Smooth muscle cell (in vitro differentiated cells): ENCODE data around the gene DIRAS3. TPM values are rescaled to one million over a fixed set of nuclear protein-coding genes. Genes with fewer than 3 reads are reported as not detected.

Experiments used
- DNase-seq: peaks from one replicate; lab custom pipeline; 2025; ENCODE audit not compliant: unreplicated experiment; lab: John Stamatoyannopoulos, UW
- H2AFZ ChIP-seq: fragments of 200-600 bp; sonication (generic); 2 replicates; pipeline ENCODE4 v1.6.0; 2016; ENCODE audit warnings: antibody characterized with exemption, low read depth, mild to moderate bottlenecking
- H3F3A ChIP-seq: fragments of 200-600 bp; sonication (generic); 2 replicates; pipeline ENCODE4 v1.6.0; 2017; ENCODE audit warnings: antibody characterized with exemption, low read depth
- H3K27ac ChIP-seq: fragments of 200-600 bp; sonication (generic); 2 replicates; pipeline ENCODE4 v1.5.1; 2016; ENCODE audit warnings: low read depth, mild to moderate bottlenecking
- H3K27me3 ChIP-seq: fragments of 200-600 bp; sonication (generic); 2 replicates; pipeline ENCODE4 v1.6.1; 2016; ENCODE audit warnings: low read depth, mild to moderate bottlenecking
- H3K36me3 ChIP-seq: fragments of 200-600 bp; sonication (generic); 2 replicates; pipeline ENCODE4 v1.5.1; 2016; ENCODE audit warnings: low read depth
- H3K4me1 ChIP-seq: fragments of 200-600 bp; sonication (generic); 2 replicates; pipeline ENCODE4 v1.5.1; 2016; ENCODE audit warnings: low read depth
- H3K4me2 ChIP-seq: fragments of 200-600 bp; sonication (generic); 2 replicates; pipeline ENCODE4 v1.6.0; 2016; ENCODE audit warnings: mild to moderate bottlenecking
- H3K4me3 ChIP-seq: fragments of 200-600 bp; sonication (generic); 2 replicates; pipeline ENCODE4 v1.5.1; 2016; ENCODE audit warnings: mild to moderate bottlenecking
- H3K79me2 ChIP-seq: fragments of 200-600 bp; sonication (generic); 2 replicates; pipeline ENCODE4 v1.6.0; 2016; ENCODE audit warnings: low read depth, mild to moderate bottlenecking
- H3K9ac ChIP-seq: fragments of 200-600 bp; sonication (generic); 2 replicates; pipeline ENCODE4 v1.6.0; 2016; ENCODE audit warnings: low read depth
- H3K9me3 ChIP-seq: fragments of 200-600 bp; sonication (generic); replicated peaks from 2 replicates; pipeline ENCODE4 v1.5.1; 2016; ENCODE audit warnings: low read depth
- H4K20me1 ChIP-seq: fragments of 200-600 bp; sonication (generic); 2 replicates; pipeline ENCODE4 v1.6.0; 2016; ENCODE audit warnings: low read depth
- CTCF ChIP-seq: fragments of 200-600 bp; sonication (generic); IDR thresholded peaks from 2 replicates; pipeline ENCODE4 v1.5.1; 2017; ENCODE audit warnings: borderline replicate concordance, mild to moderate bottlenecking, antibody characterized with exemption; ENCODE audit not compliant: insufficient read depth, poor library complexity, severe bottlenecking
- WGBS: methylation state at CpG from one replicate; pipeline ENCODE4 v1.1.7; 2016; ENCODE audit warnings: low lambda C conversion rate; 5-methylcytosine and 5-hydroxymethylcytosine counted together
- polyA plus RNA-seq: library from polyadenylated mRNA; unstranded; fragments of >200 nt; fragmentation: Nextera tagmentation; extraction: Ambion mirVana; gene quantifications from 2 replicates; pipeline ENCODE4 v1.2.1, GENCODE V29; 2016
- total RNA-seq: library from RNA; depleted of rRNA; stranded (reverse); fragments of >200 nt; gene quantifications from 2 replicates; pipeline ENCODE4 v1.2.3, GENCODE V29; 2014

The DIRAS3 gene
- total and polyA plus RNA-seq, 2 experiments from 2014 or later = 1.1 to 6.0 TPM

GRCh38 chr1:68036946-68037345, 13.5 kb downstream of the DIRAS3 start:
- WGBS = 86% methylated on average over 2 of the region's 2 CpGs

GRCh38 chr1:68029444-68029843, 21.0 kb downstream of the DIRAS3 start:
- no peaks in the 10 kb centered on the region for H3K36me3 ChIP-seq
- no peaks in the 10 kb centered on the region for H4K20me1 ChIP-seq
- WGBS = 95% methylated on average over 4 of the region's 4 CpGs
- no peak overlapping the region for H3K27ac ChIP-seq
- H3K4me3 ChIP-seq = no peak overlapping the region
- H3K4me2 ChIP-seq = no peak overlapping the region
- no peak overlapping the region for H2AFZ ChIP-seq
- H3K4me1 ChIP-seq = no peaks in the 10 kb centered on the region
- H3F3A ChIP-seq = no peaks in the 10 kb centered on the region
- H3K9ac ChIP-seq = no peak overlapping the region
- no peaks in the 10 kb centered on the region for H3K27me3 ChIP-seq
- DNase-seq = no peak
- H3K79me2 ChIP-seq = no peaks in the 10 kb centered on the region
- no peaks in the 10 kb centered on the region for H3K9me3 ChIP-seq
- no peak for TF ChIP-seq CTCF

More at GRCh38 chr1:68036946-68037345, 13.5 kb downstream of the DIRAS3 start:
- no peak for TF ChIP-seq CTCF
- H2AFZ ChIP-seq = no peak overlapping the region
- no peak overlapping the region for H3K4me3 ChIP-seq
- H3K4me2 ChIP-seq = no peak overlapping the region
- no peaks in the 10 kb centered on the region for H3K79me2 ChIP-seq
- H3K9ac ChIP-seq = no peak overlapping the region
- no peaks in the 10 kb centered on the region for H4K20me1 ChIP-seq
- no peak for DNase-seq
- H3K4me1 ChIP-seq = no peaks in the 10 kb centered on the region
- no peaks in the 10 kb centered on the region for H3K36me3 ChIP-seq
- no peaks in the 10 kb centered on the region for H3F3A ChIP-seq
- H3K27ac ChIP-seq = no peak overlapping the region
- H3K9me3 ChIP-seq = no peaks in the 10 kb centered on the region
- no peaks in the 10 kb centered on the region for H3K27me3 ChIP-seq

- no peak for TF ChIP-seq CTCF
- Histone ChIP-seq H2AFZ (no peak overlapping the region), H3K27ac (no peak overlapping the region), H3K9me3 (no peaks in the 10 kb centered on the region), H3K4me3 (no peak overlapping the region), H3K36me3 (no peaks in the 10 kb centered on the region), H3K27me3 (no peaks in the 10 kb centered on the region), H3K79me2 (no peaks in the 10 kb centered on the region), H3K4me2 (no peak overlapping the region), H3K9ac (no peak overlapping the region), H3K4me1 (no peaks in the 10 kb centered on the region), H3F3A (no peaks in the 10 kb centered on the region), H4K20me1 (no peaks in the 10 kb centered on the region)
- 86% methylated on average over 3 of the region's 3 CpGs for whole genome bisulfite sequencing
- no peak for DNase-seq
Measured at GRCh38 chr1:68028566-68028965, 21.9 kb downstream of the DIRAS3 start.

- H3K9ac ChIP-seq = no peak overlapping the region
- no peak for DNase-seq
- no peaks in the 10 kb centered on the region for H3K9me3 ChIP-seq
- H3K79me2 ChIP-seq = no peaks in the 10 kb centered on the region
- H3F3A ChIP-seq = no peaks in the 10 kb centered on the region
- no peaks in the 10 kb centered on the region for H3K27me3 ChIP-seq
- no peak overlapping the region for H3K4me3 ChIP-seq
- no peaks in the 10 kb centered on the region for H3K36me3 ChIP-seq
- H3K27ac ChIP-seq = no peak overlapping the region
- TF ChIP-seq CTCF = no peak
- no peaks in the 10 kb centered on the region for H3K4me1 ChIP-seq
- no peak overlapping the region for H2AFZ ChIP-seq
- H4K20me1 ChIP-seq = no peaks in the 10 kb centered on the region
- WGBS = 69% methylated on average over 2 of the region's 2 CpGs
- H3K4me2 ChIP-seq = no peak overlapping the region
Measured at GRCh38 chr1:68024635-68025338, 25.6 kb downstream of the DIRAS3 start.
